HG03520 (cell line): ENCODE measurements around the gene TEX53.

ENCODE experiments used
- ATAC-seq: cut with Tn5 transposase; IDR thresholded peaks from one replicate; pipeline ENCODE4 v1.9.1; 2021; ENCODE audit warnings: mild to moderate bottlenecking, moderate library complexity; ENCODE audit not compliant: unreplicated experiment

The TEX53 gene

DNA sequence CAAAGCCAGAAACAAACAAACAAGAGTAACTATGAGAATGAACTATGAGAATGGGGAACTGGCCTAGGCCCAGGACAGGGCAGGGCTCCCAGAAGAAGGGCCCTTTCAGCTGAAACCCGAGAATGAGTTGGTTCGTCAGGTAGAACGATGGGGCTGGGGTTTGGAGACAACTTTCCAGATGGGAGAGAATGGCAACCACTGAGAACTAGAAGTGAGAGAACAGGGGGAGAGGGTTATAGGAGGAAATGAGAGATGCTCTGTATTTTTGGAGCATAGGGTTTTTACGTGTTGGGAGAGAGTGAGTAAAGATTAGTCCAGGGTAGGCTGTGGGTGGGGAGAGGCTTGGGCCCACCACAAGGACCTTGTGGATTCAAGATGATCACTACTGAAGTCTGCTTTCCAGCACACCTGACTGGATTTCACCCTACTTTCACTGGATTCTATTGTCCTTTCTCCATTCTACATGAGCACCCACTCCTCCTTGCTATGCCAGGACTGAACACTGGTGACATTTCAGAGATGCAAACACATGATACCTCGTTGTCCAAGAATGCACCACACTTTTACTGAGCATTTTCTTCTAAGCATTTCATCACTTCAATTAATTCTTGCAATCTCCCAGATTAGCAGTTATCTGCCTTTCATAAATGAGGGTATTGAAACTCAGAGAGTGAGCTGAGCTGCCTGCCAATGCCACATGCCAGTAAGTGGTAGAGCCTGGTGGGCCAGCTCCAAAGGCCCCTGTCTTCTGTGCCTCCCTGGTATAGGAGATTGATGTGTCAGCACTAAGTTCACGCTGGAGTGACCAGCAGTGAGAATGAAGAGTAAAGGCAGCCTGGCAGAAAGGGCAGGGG, 49.7 kb downstream of the TEX53 start:
- ATAC-seq = no peak

DNA sequence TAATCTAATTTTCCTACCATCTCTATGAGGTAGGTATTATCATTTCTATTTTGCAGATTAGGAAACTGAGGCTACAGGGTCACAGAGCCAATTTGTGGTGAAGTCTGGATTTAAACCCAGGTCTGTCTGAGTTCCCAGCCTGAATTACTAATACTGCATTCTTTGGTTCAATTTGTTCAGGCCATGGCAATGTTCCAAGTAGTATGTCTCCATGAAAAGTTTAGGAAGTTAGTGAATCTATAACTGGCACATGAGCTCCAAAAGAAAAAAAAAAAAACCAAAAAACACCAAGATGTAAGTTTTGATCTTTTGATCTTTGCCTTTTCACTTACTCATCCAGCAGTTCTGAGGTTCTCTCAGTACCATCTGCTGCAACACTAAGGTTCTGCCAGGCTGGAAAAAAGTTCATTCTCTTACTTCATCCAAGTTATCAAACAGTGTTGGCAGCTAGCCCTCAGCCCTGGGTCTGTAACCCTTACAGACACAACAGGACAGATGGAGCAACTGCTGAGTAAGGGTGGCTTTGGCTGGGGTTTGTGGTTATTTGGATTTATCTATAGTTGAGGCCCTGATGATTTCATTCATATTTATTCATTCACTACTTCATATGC, 50.9 kb downstream of the TEX53 start:
- ATAC-seq = no peak
